Thyroid gland (tissue), 4 donors: ENCODE data around the gene PSMD5.

Source experiments
- CTCF ChIP-seq, 6 experiments: fragments of 200-600 bp in 3 of 6; fragments of 450-650 bp in 3 of 6; sonication (generic) in 3 of 6; IDR thresholded peaks; one replicate each; pipeline ENCODE4 v1.5.1; 2016 to 2019; ENCODE audit warnings: antibody characterized with exemption in 6 of 6, mild to moderate bottlenecking in 2 of 6, inconsistent platforms in 1 of 6, moderate library complexity in 1 of 6
- POLR2A ChIP-seq, 2 donors: fragments of 450-650 bp; IDR thresholded peaks; one replicate each; pipeline ENCODE4 v1.6.1; 2017; ENCODE audit warnings: antibody characterized with exemption in 2 of 2, mild to moderate bottlenecking in 2 of 2, moderate library complexity in 1 of 2

GRCh38 chr9:120856700-120857099, 14.0 kb upstream of the PSMD5 start:
- TF ChIP-seq CTCF (IDR thresholded peaks at IDR 0.05) (no peak), POLR2A (IDR thresholded peaks at IDR 0.05) (no peak)
